ENCODE measurements around the gene PMIS2. TPM values are rescaled to one million over a fixed set of nuclear protein-coding genes. Genes with fewer than 3 reads are reported as not detected.

Gene PMIS2
- total RNA-seq, 2 experiments from 2014 or later = not detected

- Mint-ChIP-seq H3K9me3 (no peaks in the 10 kb centered on the region), H3K4me1 (ENCODE audit: low read depth) (peaks cover 5% of the 10 kb centered on the region), H3K27ac (no peak overlapping the region), H3K36me3 (ENCODE audit: low read depth) (peaks cover 8% of the 10 kb centered on the region), H3K27me3 (ENCODE audit: low read depth) (no peaks in the 10 kb centered on the region), H3K4me3 (no peak overlapping the region)
- DNase-seq = no peak
- intact Hi-C loops (cut with micrococcal nuclease) = no loop called here
- CTCF ChIA-PET = interaction anchor here (0.5 to 1.2 kb wide), 2 partner anchors 31 to 76 kb away, joined by 3 to 5 read pairs; no protein-coding TSS in a partner anchor
These were observed 37.5 kb downstream of the PMIS2 start for GRCh38 chr19:35623327-35624010.

- DNase-seq = no peak
- Mint-ChIP-seq H3K27ac (peak overlapping the region; percentile 95), H3K4me1 (ENCODE audit: low read depth) (peaks cover 18% of the 10 kb centered on the region), H3K9me3 (no peaks in the 10 kb centered on the region), H3K36me3 (ENCODE audit: low read depth) (peaks cover 16% of the 10 kb centered on the region), H3K27me3 (ENCODE audit: low read depth) (no peaks in the 10 kb centered on the region), H3K4me3 (peak overlapping the region; percentile 100)
- intact Hi-C loops (cut with micrococcal nuclease) = loop anchor here (1.0 kb wide), 5 partner anchors 16 to 117 kb away; partner anchors contain the start of genes COX6B1, HAUS5, PSENEN and TMEM147
- CTCF ChIA-PET = no interaction called here
These were observed 42.2 kb downstream of the PMIS2 start for GRCh38 chr19:35628264-35628564.

- Mint-ChIP-seq H3K4me3 (peak within 1 kb of the TSS; percentile 100), H3K4me1 (ENCODE audit: low read depth) (peaks cover 19% of the 10 kb centered on the region), H3K36me3 (ENCODE audit: low read depth) (peaks cover 18% of the 10 kb centered on the region), H3K27ac (peak within 1 kb of the TSS; percentile 95), H3K27me3 (ENCODE audit: low read depth) (no peaks in the 10 kb centered on the region), H3K9me3 (no peaks in the 10 kb centered on the region)
- CTCF ChIA-PET = no interaction called here
- intact Hi-C loops (cut with micrococcal nuclease) = loop anchor here (1.0 kb wide), 5 partner anchors 16 to 117 kb away; partner anchors contain the start of genes COX6B1, HAUS5, PSENEN and TMEM147
- DNase-seq = peak; percentile 97
These were observed 42.8 kb downstream of the PMIS2 start, which contains the start of gene RBM42 for GRCh38 chr19:35628565-35629331. Gene RBM42 (plus strand): TSS chr19:35629036. CDS start chr19:35629154, 118 bp downstream.

GRCh38 chr19:35629332-35629633 lies 43.3 kb downstream of the PMIS2 start:
- H3K27ac Mint-ChIP-seq = peak overlapping the region; percentile 41
- H3K4me1 Mint-ChIP-seq (ENCODE audit: low read depth) = peaks cover 19% of the 10 kb centered on the region
- CTCF ChIA-PET = interaction anchor here (1.0 kb wide), 1 partner anchor 119 kb away, joined by 3 read pairs; no protein-coding TSS in a partner anchor
- intact Hi-C loops (cut with micrococcal nuclease) = no loop called here
- no peak for DNase-seq
- no peaks in the 10 kb centered on the region for H3K9me3 Mint-ChIP-seq
- H3K4me3 Mint-ChIP-seq = peak overlapping the region; percentile 100
- H3K27me3 Mint-ChIP-seq (ENCODE audit: low read depth) = no peaks in the 10 kb centered on the region
- peaks cover 18% of the 10 kb centered on the region for H3K36me3 Mint-ChIP-seq (ENCODE audit: low read depth)

GRCh38 chr19:35633727-35634440 lies 47.9 kb downstream of the PMIS2 start:
- H3K9me3 Mint-ChIP-seq = no peaks in the 10 kb centered on the region
- DNase-seq = no peak
- intact Hi-C loops (cut with micrococcal nuclease) = no loop called here
- no peaks in the 10 kb centered on the region for H3K27me3 Mint-ChIP-seq (ENCODE audit: low read depth)
- H3K4me3 Mint-ChIP-seq = no peak overlapping the region
- peak overlapping the region; percentile 68 for H3K27ac Mint-ChIP-seq
- peaks cover 10% of the 10 kb centered on the region for H3K4me1 Mint-ChIP-seq (ENCODE audit: low read depth)
- H3K36me3 Mint-ChIP-seq (ENCODE audit: low read depth) = peaks cover 30% of the 10 kb centered on the region
- CTCF ChIA-PET = no interaction called here

- H3K4me1 Mint-ChIP-seq (ENCODE audit: low read depth) = peaks cover 9% of the 10 kb centered on the region
- DNase-seq = no peak
- H3K27me3 Mint-ChIP-seq (ENCODE audit: low read depth) = no peaks in the 10 kb centered on the region
- H3K9me3 Mint-ChIP-seq = no peaks in the 10 kb centered on the region
- CTCF ChIA-PET = no interaction called here
- peaks cover 27% of the 10 kb centered on the region for H3K36me3 Mint-ChIP-seq (ENCODE audit: low read depth)
- H3K27ac Mint-ChIP-seq = no peak overlapping the region
- intact Hi-C loops (cut with micrococcal nuclease) = no loop called here
- no peak overlapping the region for H3K4me3 Mint-ChIP-seq
These were observed 50.7 kb downstream of the PMIS2 start for GRCh38 chr19:35636651-35637050.

Other genes starting within 250 kb of the PMIS2 start
- under 1 TPM in 1 of 2 experiments, not detected in 1; 0.10 TPM for gene FFAR1, start 238.3 kb upstream of the PMIS2 start, total RNA-seq
- 1 to 10 TPM; 4.9 to 5.3 TPM for gene FFAR3, start 227.7 kb upstream of the PMIS2 start, total RNA-seq
- under 1 TPM; 0.17 to 0.30 TPM for gene GPR42, start 215.1 kb upstream of the PMIS2 start, total RNA-seq
- not detected for gene FFAR2, start 137.9 kb upstream of the PMIS2 start, total RNA-seq
- gene KRTDAP, start 95.7 kb upstream of the PMIS2 start, total RNA-seq = not detected
- gene DMKN, start 72.5 kb upstream of the PMIS2 start, total RNA-seq = 1 to 10 TPM in 1 of 2 experiments, under 1 TPM in 1; 0.86 to 1.7 TPM
- not detected for gene SBSN, start 57.9 kb upstream of the PMIS2 start, total RNA-seq
- not detected for gene GAPDHS, start 52.7 kb upstream of the PMIS2 start, total RNA-seq
- gene TMEM147, start 40.5 kb upstream of the PMIS2 start, total RNA-seq = 10 to 100 TPM; 63.1 to 63.4 TPM
- not detected for gene ATP4A, start 22.5 kb upstream of the PMIS2 start, total RNA-seq
- 10 to 100 TPM; 40.4 to 42.5 TPM for gene HAUS5, start 26.6 kb downstream of the PMIS2 start, total RNA-seq
- 10 to 100 TPM; 64.2 to 66.2 TPM for gene RBM42, start 42.9 kb downstream of the PMIS2 start, total RNA-seq
- gene ETV2, start 55.6 kb downstream of the PMIS2 start, total RNA-seq = under 1 TPM; 0.52 to 0.84 TPM
- 100 to 1,000 TPM; 499 to 512 TPM for gene COX6B1, start 62.1 kb downstream of the PMIS2 start, total RNA-seq
- gene UPK1A, start 80.3 kb downstream of the PMIS2 start, total RNA-seq = under 1 TPM in 1 of 2 experiments, not detected in 1; 0.21 TPM
- 100 to 1,000 TPM; 174 to 181 TPM for gene ZBTB32, start 118.4 kb downstream of the PMIS2 start, total RNA-seq
- 10 to 100 TPM; 62.0 to 65.8 TPM for gene KMT2B, start 131.8 kb downstream of the PMIS2 start, total RNA-seq
- 10 to 100 TPM; 51.0 to 52.8 TPM for gene IGFLR1, start 156.3 kb downstream of the PMIS2 start, total RNA-seq
- 10 to 100 TPM; 41.8 to 44.2 TPM for gene U2AF1L4, start 159.2 kb downstream of the PMIS2 start, total RNA-seq
- gene PSENEN, start 159.5 kb downstream of the PMIS2 start, total RNA-seq = 10 to 100 TPM; 32.4 to 37.7 TPM
- gene LIN37, start 162.4 kb downstream of the PMIS2 start, total RNA-seq = 1 to 10 TPM; 5.7 to 9.7 TPM
- under 1 TPM; 0.40 to 0.55 TPM for gene HSPB6, start 170.9 kb downstream of the PMIS2 start, total RNA-seq
- 10 to 100 TPM; 45.3 to 47.4 TPM for gene PROSER3, start 172.0 kb downstream of the PMIS2 start, total RNA-seq
- gene ARHGAP33, start 189.4 kb downstream of the PMIS2 start, total RNA-seq = 10 to 100 TPM; 49.5 to 61.6 TPM
- gene PRODH2, start 226.7 kb downstream of the PMIS2 start, total RNA-seq = not detected